Loucy (cell line): Measurements from ENCODE around the gene METRNL.

Experiments
- H2AFZ ChIP-seq: fragments of 200-600 bp; sonication (generic); 2 replicates; pipeline ENCODE4 v1.6.0; 2016; ENCODE audit warnings: antibody characterized with exemption, mild to moderate bottlenecking, low read length, moderate library complexity
- H3F3A ChIP-seq: fragments of 200-600 bp; 2 replicates; pipeline ENCODE4 v1.6.0; 2016; ENCODE audit warnings: antibody characterized with exemption, low read depth, mild to moderate bottlenecking
- H3K27me3 ChIP-seq: fragments of 200-600 bp; sonication (generic); 2 replicates; pipeline ENCODE4 v1.6.1; 2014; ENCODE audit warnings: low read length, mild to moderate bottlenecking; ENCODE audit not compliant: insufficient read depth, poor library complexity, severe bottlenecking
- H3K36me3 ChIP-seq: fragments of 200-600 bp; sonication (generic); 2 replicates; pipeline ENCODE4 v1.6.1; 2016; ENCODE audit warnings: low read length; ENCODE audit not compliant: insufficient read depth
- H3K4me1 ChIP-seq: fragments of 200-600 bp; sonication (generic); 2 replicates; pipeline ENCODE4 v1.5.1; 2014; ENCODE audit warnings: low read length, mild to moderate bottlenecking; ENCODE audit not compliant: insufficient read depth, poor library complexity, severe bottlenecking
- H3K4me2 ChIP-seq: fragments of 200-600 bp; sonication (generic); 2 replicates; pipeline ENCODE4 v1.6.0; 2014; ENCODE audit warnings: antibody characterized with exemption, low read length, low read depth, mild to moderate bottlenecking; ENCODE audit not compliant: poor library complexity, severe bottlenecking
- H3K4me3 ChIP-seq: fragments of 200-600 bp; sonication (generic); 2 replicates; pipeline ENCODE4 v1.5.1; 2014; ENCODE audit warnings: low read length, mild to moderate bottlenecking, mixed read lengths; ENCODE audit not compliant: poor library complexity, severe bottlenecking
- H3K79me2 ChIP-seq: fragments of 200-600 bp; sonication (generic); 2 replicates; pipeline ENCODE4 v1.6.1; 2014; ENCODE audit warnings: low read length; ENCODE audit not compliant: insufficient read depth
- H3K9ac ChIP-seq: fragments of 200-600 bp; sonication (generic); 2 replicates; pipeline ENCODE4 v1.6.0; 2014; ENCODE audit warnings: mild to moderate bottlenecking, low read depth, low read length, moderate library complexity; ENCODE audit not compliant: poor library complexity, severe bottlenecking
- H3K9me2 ChIP-seq: fragments of 200-600 bp; sonication (generic); replicated peaks from 2 replicates; pipeline ENCODE4 v1.6.1; 2016; ENCODE audit warnings: low read depth, low read length, mixed read lengths
- H3K9me3 ChIP-seq: fragments of 200-600 bp; sonication (generic); 2 replicates; pipeline ENCODE4 v1.6.1; 2014; ENCODE audit warnings: mild to moderate bottlenecking, antibody characterized with exemption, low read length, low read depth; ENCODE audit not compliant: insufficient read depth
- H4K20me1 ChIP-seq: fragments of 200-600 bp; sonication (generic); 2 replicates; pipeline ENCODE4 v1.6.0; 2014; ENCODE audit warnings: antibody characterized with exemption, low read length, mild to moderate bottlenecking; ENCODE audit not compliant: insufficient read depth, poor library complexity, severe bottlenecking
- EZH2phosphoT487 ChIP-seq: fragments of 200-600 bp; IDR thresholded peaks from 2 replicates; pipeline ENCODE4 v1.6.1; 2018; ENCODE audit warnings: antibody characterized with exemption, mild to moderate bottlenecking, moderate library complexity, borderline replicate concordance
- TF ChIP-seq, protein P1 (sequence below): fragments of 200-600 bp; sonication (generic); conservative IDR thresholded peaks from 2 replicates; pipeline ENCODE4 v1.5.1; 2014; ENCODE audit warnings: mild to moderate bottlenecking, antibody characterized with exemption, low read length

Gene METRNL

DNA sequence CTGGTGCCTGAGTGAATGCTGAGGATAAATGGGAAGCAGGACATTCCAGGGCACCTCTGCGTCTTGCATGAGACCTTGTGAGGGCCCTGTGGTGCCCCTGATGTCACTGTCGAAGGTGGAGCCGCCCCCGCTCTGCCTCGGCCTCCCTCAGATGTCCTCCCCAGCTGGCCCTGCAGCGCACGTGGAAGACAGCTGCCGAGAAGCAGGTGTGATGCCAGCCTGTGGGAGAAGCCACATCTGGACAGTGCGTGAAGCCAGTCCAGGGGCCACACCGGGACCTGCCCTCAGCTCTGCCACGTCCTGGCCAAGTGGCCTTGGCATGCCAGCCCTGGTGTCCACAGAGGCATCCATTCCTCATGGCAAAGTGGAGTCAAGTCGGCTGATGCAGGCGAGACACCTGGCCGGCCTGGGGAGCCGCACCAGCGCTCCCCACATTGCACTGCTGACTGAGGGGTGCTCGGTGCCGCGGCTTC lies 21.6 kb upstream of the METRNL start:
- TF ChIP-seq EZH2phosphoT487 = no peak
- no peaks in the 10 kb centered on the region for H4K20me1 ChIP-seq

DNA sequence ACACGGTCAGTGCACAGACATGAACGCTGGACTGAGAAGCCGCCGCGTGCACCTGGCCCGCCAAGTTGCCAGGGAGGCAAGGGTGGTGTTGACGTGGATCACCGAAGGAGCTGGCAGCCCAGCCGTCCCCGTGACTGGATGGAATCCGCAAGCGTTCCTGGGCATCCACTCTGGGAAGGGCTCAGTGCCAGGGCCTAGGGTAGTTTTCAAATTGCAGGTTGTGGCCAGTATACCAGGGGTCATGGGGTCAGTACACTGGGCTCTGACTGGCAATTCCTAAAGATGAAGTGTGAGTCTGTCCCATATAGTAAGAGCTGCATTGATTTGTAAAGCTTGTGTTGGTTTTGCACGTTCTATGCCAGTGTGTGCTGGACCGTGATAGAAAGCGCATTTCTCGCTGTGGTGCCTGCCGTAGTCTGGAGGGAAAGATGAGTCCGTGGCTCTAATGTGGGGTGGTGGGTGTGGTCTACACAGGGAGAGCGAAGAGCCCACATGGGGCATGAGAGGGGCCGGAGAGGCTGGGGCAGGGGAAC lies 21.1 kb upstream of the METRNL start:
- H3K4me3 ChIP-seq = no peak overlapping the region
- TF ChIP-seq, protein P1, sequence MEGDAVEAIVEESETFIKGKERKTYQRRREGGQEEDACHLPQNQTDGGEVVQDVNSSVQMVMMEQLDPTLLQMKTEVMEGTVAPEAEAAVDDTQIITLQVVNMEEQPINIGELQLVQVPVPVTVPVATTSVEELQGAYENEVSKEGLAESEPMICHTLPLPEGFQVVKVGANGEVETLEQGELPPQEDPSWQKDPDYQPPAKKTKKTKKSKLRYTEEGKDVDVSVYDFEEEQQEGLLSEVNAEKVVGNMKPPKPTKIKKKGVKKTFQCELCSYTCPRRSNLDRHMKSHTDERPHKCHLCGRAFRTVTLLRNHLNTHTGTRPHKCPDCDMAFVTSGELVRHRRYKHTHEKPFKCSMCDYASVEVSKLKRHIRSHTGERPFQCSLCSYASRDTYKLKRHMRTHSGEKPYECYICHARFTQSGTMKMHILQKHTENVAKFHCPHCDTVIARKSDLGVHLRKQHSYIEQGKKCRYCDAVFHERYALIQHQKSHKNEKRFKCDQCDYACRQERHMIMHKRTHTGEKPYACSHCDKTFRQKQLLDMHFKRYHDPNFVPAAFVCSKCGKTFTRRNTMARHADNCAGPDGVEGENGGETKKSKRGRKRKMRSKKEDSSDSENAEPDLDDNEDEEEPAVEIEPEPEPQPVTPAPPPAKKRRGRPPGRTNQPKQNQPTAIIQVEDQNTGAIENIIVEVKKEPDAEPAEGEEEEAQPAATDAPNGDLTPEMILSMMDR = no peak
- no peak for TF ChIP-seq EZH2phosphoT487
- H3K9me2 ChIP-seq = no peaks in the 10 kb centered on the region
- no peak overlapping the region for H3K9ac ChIP-seq
- no peak overlapping the region for H3K4me2 ChIP-seq
- no peak overlapping the region for H2AFZ ChIP-seq
- no peaks in the 10 kb centered on the region for H3K79me2 ChIP-seq
- no peaks in the 10 kb centered on the region for H3F3A ChIP-seq
- H4K20me1 ChIP-seq = no peaks in the 10 kb centered on the region
- H3K27me3 ChIP-seq = no peaks in the 10 kb centered on the region
- H3K9me3 ChIP-seq = no peaks in the 10 kb centered on the region
- H3K4me1 ChIP-seq = peaks cover 13% of the 10 kb centered on the region
- H3K36me3 ChIP-seq = no peaks in the 10 kb centered on the region

More for the DNA sequence above, 21.6 kb upstream of the METRNL start:
- Histone ChIP-seq H3K9ac (no peak overlapping the region), H3K9me2 (no peaks in the 10 kb centered on the region), H3K4me2 (no peak overlapping the region), H3F3A (no peaks in the 10 kb centered on the region), H3K4me1 (peaks cover 18% of the 10 kb centered on the region), H3K4me3 (no peak overlapping the region), H3K79me2 (no peaks in the 10 kb centered on the region), H2AFZ (no peak overlapping the region), H3K9me3 (no peaks in the 10 kb centered on the region), H3K36me3 (no peaks in the 10 kb centered on the region), H3K27me3 (no peaks in the 10 kb centered on the region)

DNA sequence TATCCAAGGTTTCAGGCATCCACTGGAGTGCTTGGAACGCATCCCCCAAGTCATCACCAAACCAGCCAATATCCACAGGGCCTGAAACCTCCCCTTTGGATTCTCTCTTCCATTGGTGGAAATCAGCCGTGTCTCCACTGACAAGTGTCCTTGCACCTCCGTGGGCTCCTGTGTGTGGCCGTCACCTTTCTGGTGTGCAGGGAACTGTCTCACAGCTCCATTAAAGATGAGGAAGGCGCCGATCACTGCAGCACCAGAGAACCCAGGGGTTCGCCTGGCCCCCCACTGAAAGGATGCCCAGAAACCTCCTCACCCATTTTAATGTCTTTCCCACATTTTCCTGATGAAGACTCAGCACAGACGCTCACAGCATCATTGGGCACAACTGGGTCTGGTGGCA lies 17.8 kb upstream of the METRNL start:
- Histone ChIP-seq H3K4me2 (no peak overlapping the region), H3K27me3 (no peaks in the 10 kb centered on the region), H2AFZ (no peak overlapping the region), H3K4me1 (no peaks in the 10 kb centered on the region), H3K36me3 (no peaks in the 10 kb centered on the region), H3K9ac (no peak overlapping the region), H4K20me1 (no peaks in the 10 kb centered on the region), H3F3A (no peaks in the 10 kb centered on the region), H3K9me2 (no peaks in the 10 kb centered on the region), H3K9me3 (no peaks in the 10 kb centered on the region), H3K79me2 (no peaks in the 10 kb centered on the region), H3K4me3 (no peak overlapping the region)
- TF ChIP-seq EZH2phosphoT487 = no peak
- TF ChIP-seq, protein P1 = no peak
